HepG2 (cell line): ENCODE data around the gene PSMD2. TPM values are rescaled to one million over a fixed set of nuclear protein-coding genes. Genes with fewer than 3 reads are reported as not detected.
A peak's percentile ranks its signal among the peaks of the same experiment; 100 is the strongest.

Source experiments
- ATF6 ChIP-seq: sonication (generic); formaldehyde crosslinking; conservative IDR thresholded peaks from 2 replicates; pipeline ENCODE4 v1.4.0; 2020; ENCODE audit warnings: missing genetic modification reagents
- CSRNP1 ChIP-seq: sonication (generic); formaldehyde crosslinking; IDR thresholded peaks from 2 replicates; pipeline ENCODE4 v1.8.1; 2023; ENCODE audit warnings: mild to moderate bottlenecking, missing genetic modification reagents
- FOXP4 ChIP-seq: sonication (generic); formaldehyde crosslinking; IDR thresholded peaks from 2 replicates; pipeline ENCODE4 v1.4.0; 2020; ENCODE audit warnings: missing genetic modification reagents
- GTF3A ChIP-seq: sonication (generic); formaldehyde crosslinking; conservative IDR thresholded peaks from 2 replicates; pipeline ENCODE4 v1.4.0; 2020; ENCODE audit warnings: mild to moderate bottlenecking, missing genetic modification reagents
- HOXA5 ChIP-seq: sonication (generic); formaldehyde crosslinking; IDR thresholded peaks from 2 replicates; pipeline ENCODE4 v1.4.0; 2020; ENCODE audit warnings: missing genetic modification reagents
- MEIS2 ChIP-seq: sonication (generic); formaldehyde crosslinking; IDR thresholded peaks from 2 replicates; pipeline ENCODE4 v1.9.0; 2021; ENCODE audit warnings: mild to moderate bottlenecking, missing genetic modification reagents
- MXI1 ChIP-seq: IDR thresholded peaks from 3 replicates; pipeline ENCODE4 v1.6.1; 2012; ENCODE audit warnings: low read depth, low read length, inconsistent platforms, borderline replicate concordance
- PTBP1 ChIP-seq: fragments of 200-400 bp; formaldehyde crosslinking; IDR thresholded peaks from 2 replicates; pipeline ENCODE4 v1.6.1; 2018; ENCODE audit warnings: low read length, low read depth; ENCODE audit not compliant: poor library complexity, severe bottlenecking
- SNAPC4 ChIP-seq: sonication (generic); formaldehyde crosslinking; IDR thresholded peaks from 2 replicates; pipeline ENCODE4 v1.4.0; 2020; ENCODE audit warnings: mild to moderate bottlenecking, missing genetic modification reagents
- SOX5 ChIP-seq: IDR thresholded peaks from 2 replicates; pipeline ENCODE4 v1.6.1; 2016; ENCODE audit warnings: borderline replicate concordance
- ZBTB14 ChIP-seq: sonication (generic); formaldehyde crosslinking; IDR thresholded peaks from 2 replicates; pipeline ENCODE4 v1.4.0; 2020; ENCODE audit warnings: missing genetic modification reagents
- ZBTB44 ChIP-seq: sonication (generic); formaldehyde crosslinking; IDR thresholded peaks from 2 replicates; pipeline ENCODE4 v1.4.0; 2020; ENCODE audit warnings: missing genetic modification reagents
- ZNF382 ChIP-seq: sonication (generic); formaldehyde crosslinking; IDR thresholded peaks from 2 replicates; pipeline ENCODE4 v1.5.0; 2020; ENCODE audit warnings: missing genetic modification reagents, mild to moderate bottlenecking, borderline replicate concordance
- polyA plus RNA-seq, 8 experiments: library from polyadenylated mRNA; depleted of rRNA in 3 of 8; stranded (reverse) in 7 of 8; unstranded in 1 of 8; fragments of >200 nt; fragmentation: Illumina TruSeq in 4 of 8; extraction: Trizol in 4 of 8; gene quantifications; 2 replicates each; pipeline versions ENCODE4 v1.2.1 to v1.2.3, GENCODE V29; 2011 to 2016; ENCODE audit warnings: low read depth in 4 of 8, missing spikeins in 1 of 8, mixed read lengths in 1 of 8; ENCODE audit not compliant: insufficient read depth in 1 of 8
- total RNA-seq, 5 experiments: library from RNA; depleted of rRNA; stranded (reverse); fragments of >200 nt; fragmentation: Illumina TruSeq; extraction: Trizol; gene quantifications; 2 replicates each; pipeline ENCODE4 v1.2.3, GENCODE V29; 2016; ENCODE audit warnings: low read depth in 1 of 5

PSMD2 gene
- total and polyA plus RNA-seq, 2 of the 13 experiments (the other 11 are each of a cell fraction or from before 2014, with no cell fraction given) = 125 to 200 TPM

GRCh38 chr3:184249412-184250166, 49.5 kb upstream of the PSMD2 start, which contains the start of gene EEF1AKMT4 (continued):
- TF ChIP-seq ZNF382 (CRISPR knock-in tag) = no peak
- TF ChIP-seq PTBP1 = no peak
- no peak; the same call in 1 of the 2 replicates for TF ChIP-seq SOX5 (CRISPR knock-in tag)
- TF ChIP-seq SNAPC4 (CRISPR knock-in tag) = no peak
- no peak for TF ChIP-seq ATF6 (CRISPR knock-in tag)
- TF ChIP-seq FOXP4 (CRISPR knock-in tag) = no peak; the same call in 1 of the 2 replicates
- TF ChIP-seq GTF3A (CRISPR knock-in tag) = no peak
- TF ChIP-seq CSRNP1 (CRISPR knock-in tag) = no peak
- peak; percentile 35; the same call in 1 of the 2 replicates for TF ChIP-seq HOXA5 (CRISPR knock-in tag)
- TF ChIP-seq ZBTB44 (CRISPR knock-in tag) = no peak
- peak; percentile 46 for TF ChIP-seq MEIS2 (CRISPR knock-in tag)
- peak; percentile 100 for TF ChIP-seq MXI1
- no peak for TF ChIP-seq ZBTB14 (CRISPR knock-in tag)
